IPS-15b (cell line): ENCODE results near the gene PGK1.
A peak's percentile ranks its signal among the peaks of the same experiment; 100 is the strongest.

ENCODE experiments used
- H3K27me3 ChIP-seq: one replicate; pipeline ENCODE4 v1.6.1; 2013; ENCODE audit warnings: low read length; ENCODE audit not compliant: control insufficient read depth, insufficient read depth
- H3K36me3 ChIP-seq: one replicate; pipeline ENCODE4 v1.6.1; 2013; ENCODE audit warnings: low read length; ENCODE audit not compliant: control insufficient read depth, insufficient read depth
- H3K4me1 ChIP-seq: one replicate; pipeline ENCODE4 v1.6.1; 2013; ENCODE audit warnings: mild to moderate bottlenecking, low read length; ENCODE audit not compliant: control insufficient read depth, insufficient read depth
- H3K4me3 ChIP-seq: one replicate; pipeline ENCODE4 v1.5.1; 2013; ENCODE audit warnings: low read depth, low read length
- H3K9ac ChIP-seq: one replicate; pipeline ENCODE4 v1.6.1; 2013; ENCODE audit warnings: low read depth, mild to moderate bottlenecking, low read length
- H3K9me3 ChIP-seq: one replicate; pipeline ENCODE4 v1.6.1; 2013; ENCODE audit warnings: mild to moderate bottlenecking, low read length; ENCODE audit not compliant: control insufficient read depth, insufficient read depth

PGK1 gene

GRCh38 chrX:78098108-78098507 lies 5.9 kb upstream of the PGK1 start:
- Histone ChIP-seq H3K27me3 (no peaks in the 10 kb centered on the region), H3K4me1 (no peaks in the 10 kb centered on the region), H3K36me3 (no peaks in the 10 kb centered on the region), H3K9me3 (no peaks in the 10 kb centered on the region), H3K9ac (no peak overlapping the region), H3K4me3 (no peak overlapping the region)

DNA sequence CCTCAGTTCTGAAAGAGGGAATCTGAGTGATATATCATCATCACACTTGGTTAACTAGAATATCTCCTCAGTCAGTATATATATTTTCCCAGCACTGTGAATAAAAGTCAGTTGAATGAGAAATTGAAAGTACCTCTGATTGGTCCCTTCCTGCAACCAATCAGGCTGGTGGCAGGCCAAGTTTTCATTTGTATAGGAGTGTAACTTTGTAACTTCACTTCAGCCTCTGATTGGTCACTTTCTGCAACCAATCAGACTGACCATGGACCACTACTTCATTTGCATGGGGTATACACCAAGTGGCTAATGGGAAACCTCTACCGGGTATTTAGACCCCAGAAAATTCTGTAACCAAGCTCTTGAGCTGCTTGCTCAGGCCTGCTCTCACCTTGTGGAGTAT lies 2.0 kb upstream of the PGK1 start:
- H3K27me3 ChIP-seq, result no peaks in the 10 kb centered on the region
- no peaks in the 10 kb centered on the region for H3K9me3 ChIP-seq
- no peaks in the 10 kb centered on the region for H3K36me3 ChIP-seq
- no peak overlapping the region for H3K9ac ChIP-seq
- H3K4me3 ChIP-seq, result no peak overlapping the region
- no peaks in the 10 kb centered on the region for H3K4me1 ChIP-seq

DNA sequence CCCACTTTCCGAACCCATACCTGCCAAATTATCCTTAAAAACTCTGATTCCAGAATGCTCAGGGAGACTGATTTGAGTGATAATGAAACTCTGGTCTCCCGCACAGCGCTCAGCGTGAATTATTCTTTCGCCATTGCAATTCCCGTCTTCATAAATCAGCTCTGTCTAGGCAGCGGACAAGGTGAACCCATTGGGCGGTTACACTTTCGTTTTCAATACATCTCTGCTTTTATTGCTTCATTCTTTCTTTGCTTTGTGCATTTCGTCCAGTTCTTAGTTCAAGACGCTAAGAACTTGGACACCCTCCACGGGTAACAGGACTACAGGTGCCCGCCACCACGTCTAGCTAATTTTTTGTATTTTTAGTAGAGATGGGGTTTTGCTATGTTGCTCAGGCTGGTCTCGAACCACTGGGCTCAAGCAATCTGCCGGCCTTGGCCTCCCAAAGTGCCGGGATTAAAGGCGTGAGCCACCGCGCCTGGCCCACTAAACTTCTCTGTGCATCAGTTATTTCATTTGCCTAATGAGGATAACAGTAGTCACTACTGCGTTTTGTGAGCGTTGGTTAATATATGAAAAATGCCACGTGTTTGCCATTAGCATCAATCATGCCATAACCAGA lies 936 bp upstream of the PGK1 start:
- Histone ChIP-seq H3K9me3 (no peaks in the 10 kb centered on the region), H3K4me1 (peaks cover 4% of the 10 kb centered on the region), H3K36me3 (no peaks in the 10 kb centered on the region), H3K9ac (no peak overlapping the region), H3K4me3 (peak overlapping the region; percentile 50), H3K27me3 (no peaks in the 10 kb centered on the region)

- Histone ChIP-seq H3K9me3 (no peaks in the 10 kb centered on the region), H3K4me1 (peaks cover 5% of the 10 kb centered on the region), H3K36me3 (no peaks in the 10 kb centered on the region), H3K9ac (peak overlapping the region; percentile 95), H3K4me3 (peak overlapping the region; percentile 91), H3K27me3 (no peaks in the 10 kb centered on the region)
These were observed 564 bp downstream of the PGK1 start for GRCh38 chrX:78104447-78105176.

DNA sequence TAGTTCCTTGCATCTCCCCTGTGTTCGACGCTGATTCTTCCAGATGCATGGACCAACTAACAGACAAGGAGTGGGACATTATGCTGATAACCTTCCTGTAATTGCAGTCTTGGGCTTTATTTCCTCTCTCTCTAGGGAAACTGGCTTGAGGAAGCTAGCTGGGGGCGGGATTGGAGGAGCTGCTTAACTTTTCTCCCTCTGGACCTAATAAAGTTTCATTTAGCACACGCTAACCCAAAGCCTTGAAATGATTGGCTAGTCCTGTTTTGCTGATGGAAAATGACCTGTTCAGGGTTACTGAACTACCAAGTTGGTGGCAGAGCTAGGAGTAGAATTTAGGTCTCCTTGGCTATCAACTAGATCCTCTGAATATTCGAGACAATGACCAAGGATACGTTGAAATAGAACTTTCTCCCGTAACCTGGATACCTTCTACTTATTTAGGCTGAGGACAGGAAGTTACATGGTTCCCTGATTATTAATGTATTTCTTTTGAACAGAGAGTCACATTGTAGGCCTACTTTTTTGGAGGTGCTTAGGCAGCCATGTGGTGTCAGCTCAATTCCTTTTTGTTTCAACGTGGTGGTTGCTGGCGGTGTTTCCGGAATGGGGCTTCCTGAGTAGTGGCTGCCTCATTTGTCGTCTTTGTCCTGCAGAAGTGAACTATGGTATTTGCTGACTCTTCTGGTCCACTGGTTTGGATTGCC lies 2.0 kb downstream of the PGK1 start:
- Histone ChIP-seq H3K9ac (no peak overlapping the region), H3K4me3 (peak overlapping the region; percentile 91), H3K36me3 (no peaks in the 10 kb centered on the region), H3K9me3 (no peaks in the 10 kb centered on the region), H3K4me1 (peaks cover 5% of the 10 kb centered on the region), H3K27me3 (no peaks in the 10 kb centered on the region)

DNA sequence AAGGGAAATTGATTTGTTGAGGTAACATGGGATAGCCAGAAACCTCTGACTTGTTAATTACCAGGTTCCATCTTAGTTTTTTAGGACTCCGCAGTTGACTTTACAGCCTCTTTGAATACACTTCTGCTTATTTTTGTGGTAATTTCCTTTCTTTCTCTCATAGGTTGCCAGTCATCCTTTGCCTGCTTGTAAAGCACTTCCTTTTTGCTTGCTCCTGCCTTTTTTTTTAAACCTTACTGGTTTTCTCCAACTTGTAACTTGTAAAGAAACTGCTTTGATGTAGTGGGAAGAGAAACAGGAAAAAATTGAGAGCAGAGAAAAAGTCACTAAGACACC lies 2.6 kb downstream of the PGK1 start:
- Histone ChIP-seq H3K4me1 (peaks cover 5% of the 10 kb centered on the region), H3K36me3 (no peaks in the 10 kb centered on the region), H3K9ac (no peak overlapping the region), H3K9me3 (no peaks in the 10 kb centered on the region), H3K27me3 (no peaks in the 10 kb centered on the region), H3K4me3 (peak overlapping the region; percentile 91)

DNA sequence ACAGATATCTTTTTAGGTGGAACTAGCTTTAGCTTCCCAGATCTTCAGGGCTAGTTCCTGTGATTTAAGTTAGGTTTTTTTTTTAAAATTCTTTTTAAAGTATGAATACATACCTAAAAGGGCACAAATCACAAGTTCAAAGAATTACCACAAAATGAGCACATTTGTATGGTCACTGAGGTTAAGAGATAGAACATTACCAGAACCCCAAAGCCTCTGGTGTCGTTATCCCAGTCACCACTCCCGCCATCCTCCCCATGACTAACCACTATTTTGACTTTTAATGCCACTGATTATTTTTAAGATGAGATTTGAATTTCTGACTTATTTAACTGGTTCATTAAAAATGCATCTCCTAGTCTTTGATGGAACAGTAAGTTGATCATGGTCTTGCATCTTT lies 5.4 kb downstream of the PGK1 start:
- H3K9ac ChIP-seq, result no peak overlapping the region
- H3K27me3 ChIP-seq, result no peaks in the 10 kb centered on the region
- no peaks in the 10 kb centered on the region for H3K9me3 ChIP-seq
- no peak overlapping the region for H3K4me3 ChIP-seq
- peaks cover 5% of the 10 kb centered on the region for H3K4me1 ChIP-seq
- peaks cover 9% of the 10 kb centered on the region for H3K36me3 ChIP-seq

DNA sequence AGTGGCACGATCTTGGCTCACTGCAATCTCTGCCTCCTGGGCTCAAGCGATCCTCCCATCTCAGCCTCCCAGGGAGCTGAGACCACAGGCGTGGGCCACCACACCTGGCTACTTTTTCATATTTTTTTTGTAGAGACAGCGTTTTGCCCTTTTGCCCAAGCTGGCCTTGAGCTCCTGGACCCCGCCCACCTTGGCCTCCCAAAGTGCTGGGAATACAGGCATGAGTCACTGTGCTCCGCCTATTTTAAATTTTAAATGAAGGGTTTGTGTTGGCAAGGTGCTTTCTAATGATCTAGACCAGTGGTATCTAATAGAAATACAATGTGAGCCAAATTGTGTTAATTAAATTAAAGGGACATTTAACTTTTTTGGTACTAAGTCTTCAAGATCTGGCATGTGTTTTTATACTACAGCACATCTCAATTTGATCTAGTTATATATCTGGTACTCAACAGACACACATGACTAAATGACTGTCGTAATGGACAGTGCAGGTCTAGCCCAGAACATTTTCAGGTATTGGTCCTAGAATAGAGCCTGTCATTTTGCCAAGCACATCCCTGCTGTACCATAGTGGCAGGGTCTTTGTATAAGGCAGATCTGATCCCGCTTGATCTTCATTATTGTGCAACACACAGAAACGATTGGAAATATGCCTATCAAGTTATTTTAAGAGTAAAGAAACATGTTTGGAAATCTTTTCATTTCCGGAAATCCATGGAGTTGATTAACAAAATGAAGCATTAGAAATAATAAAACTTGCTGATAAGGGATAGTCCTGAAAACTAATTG lies 7.3 kb downstream of the PGK1 start:
- Histone ChIP-seq H3K27me3 (no peaks in the 10 kb centered on the region), H3K4me1 (peaks cover 5% of the 10 kb centered on the region), H3K36me3 (peaks cover 16% of the 10 kb centered on the region), H3K9me3 (no peaks in the 10 kb centered on the region), H3K9ac (no peak overlapping the region), H3K4me3 (no peak overlapping the region)

- no peak overlapping the region for H3K9ac ChIP-seq
- H3K4me3 ChIP-seq, result no peak overlapping the region
- H3K4me1 ChIP-seq, result no peaks in the 10 kb centered on the region
- no peaks in the 10 kb centered on the region for H3K27me3 ChIP-seq
- no peaks in the 10 kb centered on the region for H3K9me3 ChIP-seq
- peaks cover 27% of the 10 kb centered on the region for H3K36me3 ChIP-seq
These were observed 12.3 kb downstream of the PGK1 start for GRCh38 chrX:78116365-78116764.

- Histone ChIP-seq H3K4me1 (no peaks in the 10 kb centered on the region), H3K36me3 (peaks cover 28% of the 10 kb centered on the region), H3K27me3 (no peaks in the 10 kb centered on the region), H3K9me3 (no peaks in the 10 kb centered on the region), H3K9ac (no peak overlapping the region), H3K4me3 (no peak overlapping the region)
These were observed 12.7 kb downstream of the PGK1 start for GRCh38 chrX:78116766-78117165.

DNA sequence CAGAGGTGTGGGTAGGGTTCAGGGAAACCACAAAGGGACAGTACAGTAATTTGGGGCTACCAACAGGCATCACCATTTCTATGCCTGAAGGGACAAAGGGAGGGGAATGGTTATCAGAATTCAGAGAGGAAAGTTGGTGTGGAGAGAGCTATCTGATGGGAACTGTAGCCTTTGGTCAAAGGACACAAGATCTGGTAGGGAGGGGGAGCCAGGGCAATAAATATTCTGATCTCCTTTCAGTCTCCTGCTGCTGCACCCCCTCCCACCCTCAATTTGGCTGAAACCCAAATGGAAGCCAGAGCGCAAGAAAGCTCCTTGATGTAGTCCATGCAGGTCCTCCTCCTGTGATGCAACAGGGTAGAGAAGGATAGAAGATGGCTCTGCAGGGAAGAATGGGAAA lies 14.6 kb downstream of the PGK1 start:
- H3K36me3 ChIP-seq, result peaks cover 33% of the 10 kb centered on the region
- H3K4me3 ChIP-seq, result no peak overlapping the region
- H3K9me3 ChIP-seq, result no peaks in the 10 kb centered on the region
- no peak overlapping the region for H3K9ac ChIP-seq
- no peaks in the 10 kb centered on the region for H3K4me1 ChIP-seq
- H3K27me3 ChIP-seq, result no peaks in the 10 kb centered on the region
